Vagina (tissue), 2 donors: ENCODE data around the gene NUP93.

Source experiments
- POLR2AphosphoS5 ChIP-seq, 2 donors: sonication (generic); formaldehyde crosslinking; IDR thresholded peaks; one replicate each; pipeline ENCODE4 v1.9.0; 2017; ENCODE audit warnings: antibody characterized with exemption in 2 of 2, mild to moderate bottlenecking in 2 of 2, low read depth in 1 of 2; ENCODE audit not compliant: insufficient read depth in 1 of 2
- TF ChIP-seq, protein P1 (sequence below), 3 experiments: fragments of 450-650 bp in 2 of 3; fragments of 200-600 bp in 1 of 3; sonication (generic) in 1 of 3; IDR thresholded peaks; one replicate each; pipeline ENCODE4 v1.5.1; 2017 to 2019; ENCODE audit warnings: antibody characterized with exemption in 3 of 3, mild to moderate bottlenecking in 2 of 3, moderate library complexity in 2 of 3

DNA sequence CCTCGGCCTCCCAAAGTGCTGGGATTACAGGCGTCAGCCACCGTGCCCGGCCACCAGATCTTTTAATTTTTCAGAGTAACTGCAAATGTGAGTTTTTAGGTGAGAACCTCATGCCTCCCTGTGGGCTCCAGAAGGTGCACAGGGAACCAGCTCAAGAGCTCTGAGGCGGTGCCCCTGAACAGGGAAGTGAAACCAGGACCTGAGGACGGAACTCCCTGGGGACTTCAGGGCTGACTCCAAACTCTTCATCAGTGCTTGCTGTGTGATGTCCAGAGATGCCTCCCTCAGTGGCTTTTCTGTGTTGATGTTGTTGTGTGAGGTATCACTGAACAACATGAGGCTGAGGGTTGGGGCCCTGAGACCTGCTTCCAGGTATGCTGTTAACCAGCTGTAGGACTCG, 158.9 kb downstream of the NUP93 start:
- TF ChIP-seq, protein P1, sequence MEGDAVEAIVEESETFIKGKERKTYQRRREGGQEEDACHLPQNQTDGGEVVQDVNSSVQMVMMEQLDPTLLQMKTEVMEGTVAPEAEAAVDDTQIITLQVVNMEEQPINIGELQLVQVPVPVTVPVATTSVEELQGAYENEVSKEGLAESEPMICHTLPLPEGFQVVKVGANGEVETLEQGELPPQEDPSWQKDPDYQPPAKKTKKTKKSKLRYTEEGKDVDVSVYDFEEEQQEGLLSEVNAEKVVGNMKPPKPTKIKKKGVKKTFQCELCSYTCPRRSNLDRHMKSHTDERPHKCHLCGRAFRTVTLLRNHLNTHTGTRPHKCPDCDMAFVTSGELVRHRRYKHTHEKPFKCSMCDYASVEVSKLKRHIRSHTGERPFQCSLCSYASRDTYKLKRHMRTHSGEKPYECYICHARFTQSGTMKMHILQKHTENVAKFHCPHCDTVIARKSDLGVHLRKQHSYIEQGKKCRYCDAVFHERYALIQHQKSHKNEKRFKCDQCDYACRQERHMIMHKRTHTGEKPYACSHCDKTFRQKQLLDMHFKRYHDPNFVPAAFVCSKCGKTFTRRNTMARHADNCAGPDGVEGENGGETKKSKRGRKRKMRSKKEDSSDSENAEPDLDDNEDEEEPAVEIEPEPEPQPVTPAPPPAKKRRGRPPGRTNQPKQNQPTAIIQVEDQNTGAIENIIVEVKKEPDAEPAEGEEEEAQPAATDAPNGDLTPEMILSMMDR (IDR thresholded peaks at IDR 0.05), result no peak
- TF ChIP-seq POLR2AphosphoS5 (IDR thresholded peaks at IDR 0.05; ENCODE audit: insufficient read depth in 1 of 2, low read depth in 1 of 2), result no peak
